ENCODE measurements around the gene SSH3.

Gene SSH3

GRCh38 chr11:67356387-67356863 is 53.1 kb downstream of the SSH3 start:
- in situ Hi-C loops (cut with MboI; ENCODE audit: low sequenced_read_pairs): no loop called here

DNA sequence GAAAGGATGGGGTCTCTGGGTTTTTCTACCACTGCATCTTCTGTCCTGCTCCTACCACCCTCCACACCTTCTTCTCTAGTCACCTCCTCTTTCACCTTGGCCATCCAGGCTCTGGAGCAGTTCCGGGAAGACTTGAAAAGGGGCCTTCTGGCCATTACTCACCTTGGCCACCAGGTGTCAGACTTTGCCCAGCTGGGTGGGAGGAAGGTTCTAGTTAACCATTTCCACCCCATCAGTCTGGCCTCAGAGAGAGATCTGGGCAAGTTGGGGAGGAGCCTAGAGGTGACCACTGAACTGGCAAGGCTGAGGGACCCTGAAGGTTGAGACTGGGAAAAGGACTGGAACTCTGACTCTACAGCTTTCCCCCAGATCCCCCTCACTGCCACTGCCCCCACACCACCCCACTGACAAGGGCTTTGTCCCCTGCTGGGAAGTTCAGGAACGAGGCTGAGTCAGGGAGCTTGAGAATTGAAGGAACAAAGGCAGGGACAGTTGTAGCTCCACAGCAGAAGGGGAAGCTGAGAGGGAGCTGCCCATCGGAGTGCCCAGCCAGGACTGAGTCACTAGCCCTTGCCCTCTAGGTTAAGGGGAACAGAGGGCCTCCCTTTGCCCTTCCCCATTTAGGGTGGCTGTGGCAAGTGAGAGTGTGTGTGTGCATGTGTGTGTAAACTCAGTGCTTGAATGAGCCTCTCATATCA is 53.7 kb downstream of the SSH3 start:
- in situ Hi-C loops (cut with MboI; ENCODE audit: low sequenced_read_pairs): no loop called here

GRCh38 chr11:67357831-67358670 is 54.7 kb downstream of the SSH3 start:
- in situ Hi-C loops (cut with MboI; ENCODE audit: low sequenced_read_pairs): no loop called here

Data from HL-60/S4 treated with phorbol 12-myristate 13-acetate at 8.2 ng/mL for 4 days and 3 days (cell line).